Measurements from ENCODE around the gene PPP2R3B.

GRCh38 chrX:386239-386767 lies 404 bp downstream of the PPP2R3B start:
- TF ChIP-seq CTCF (IDR thresholded peaks at IDR 0.05) = no peak
- no peak for TF ChIP-seq POLR2A (IDR thresholded peaks at IDR 0.05)
